Hematopoietic multipotent progenitor cell treated with erythropoietin and hydrocortisone succinate and interleukin-3 and kit ligand, for 4 days (in vitro differentiated cells): ENCODE results near the gene ARRDC5.
"Not testable (repeated sequence)": the region's sequence is repeated elsewhere in the genome, so short reads cannot be mapped to it uniquely, and the experiment has no call there.

ENCODE experiments used
- DNase-seq: peaks from one replicate; pipeline ENCODE4 v3.0.0-alpha.2; 2015

ARRDC5 gene

DNA sequence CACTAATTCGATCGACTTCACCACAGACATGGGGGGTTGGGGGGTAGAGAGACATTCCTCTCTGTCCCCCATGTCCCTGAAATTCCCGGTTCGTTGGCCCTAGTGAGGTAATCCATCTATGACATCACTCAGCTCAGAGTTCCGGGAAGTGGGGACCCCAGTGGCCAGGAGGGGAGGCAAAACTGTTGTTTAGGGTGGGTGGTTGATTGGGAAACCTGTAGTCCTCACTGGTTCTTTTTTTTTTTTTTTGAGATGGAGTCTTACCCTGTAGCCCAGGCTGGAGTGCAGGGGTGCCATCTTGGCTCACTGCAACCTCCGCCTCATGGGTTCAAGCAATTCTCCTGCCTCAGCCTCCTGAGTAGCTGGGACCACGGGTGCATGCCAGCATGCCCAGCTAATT lies at the start of gene ARRDC5:
ARRDC5 (minus strand) TSS at position 101 of the 400 bp plus-strand sequence; CDS start at position 30, 71 bp downstream.
- no peak for DNase-seq

DNA sequence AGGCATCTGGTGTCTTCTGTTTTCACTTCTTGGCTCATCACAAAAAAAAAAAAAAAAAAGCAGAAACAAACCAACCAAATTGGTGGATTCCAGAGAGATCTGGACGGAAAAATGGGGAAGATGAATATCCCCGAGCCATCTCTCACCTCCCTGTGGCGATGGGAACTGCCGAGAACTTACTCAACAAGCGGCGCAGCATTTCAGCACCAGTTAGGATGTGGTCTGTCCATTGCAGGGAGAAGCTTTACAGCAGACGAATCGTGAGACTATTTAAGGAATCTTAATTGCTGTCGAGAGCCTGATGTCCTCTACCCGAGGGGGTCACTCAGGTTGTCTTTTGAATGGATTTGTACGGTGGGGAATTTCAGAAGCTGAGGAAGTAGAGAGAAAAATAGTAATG lies 49.0 kb upstream of the ARRDC5 start:
- no peak for DNase-seq

DNA sequence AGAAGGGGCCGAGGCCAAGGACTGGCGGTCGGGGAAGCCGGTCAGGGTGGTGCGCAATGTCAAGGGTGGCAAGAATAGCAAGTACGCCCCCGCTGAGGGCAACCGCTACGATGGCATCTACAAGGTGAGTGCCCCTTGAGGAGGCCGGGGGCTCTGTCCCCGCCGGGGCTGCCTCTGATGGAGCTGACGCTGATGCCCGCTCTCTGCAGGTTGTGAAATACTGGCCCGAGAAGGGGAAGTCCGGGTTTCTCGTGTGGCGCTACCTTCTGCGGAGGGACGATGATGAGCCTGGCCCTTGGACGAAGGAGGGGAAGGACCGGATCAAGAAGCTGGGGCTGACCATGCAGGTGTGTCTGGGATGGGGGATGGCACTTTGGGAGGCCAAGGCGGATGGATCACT lies 48.0 kb upstream of the ARRDC5 start:
- not testable (repeated sequence) for DNase-seq

DNA sequence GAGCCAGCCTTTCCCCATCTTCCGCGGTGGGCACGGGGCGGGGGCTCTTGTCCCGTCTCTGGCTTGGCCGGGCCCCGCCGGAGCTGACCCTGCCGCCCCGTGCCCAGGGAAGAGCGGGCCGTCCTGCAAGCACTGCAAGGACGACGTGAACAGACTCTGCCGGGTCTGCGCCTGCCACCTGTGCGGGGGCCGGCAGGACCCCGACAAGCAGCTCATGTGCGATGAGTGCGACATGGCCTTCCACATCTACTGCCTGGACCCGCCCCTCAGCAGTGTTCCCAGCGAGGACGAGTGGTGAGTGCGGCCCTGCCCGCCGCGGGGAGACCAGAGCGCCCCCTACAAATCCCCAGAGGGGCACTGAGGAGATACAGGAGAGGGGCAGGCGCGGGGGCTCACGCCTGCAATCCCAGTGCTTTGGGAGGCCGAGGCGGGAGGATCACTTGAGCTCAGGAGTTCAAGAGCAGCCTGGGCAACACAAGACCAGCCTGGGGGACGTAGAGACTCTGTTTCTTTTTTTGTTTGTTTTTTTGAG lies 39.0 kb upstream of the ARRDC5 start:
- DNase-seq, result not testable (repeated sequence)

DNA sequence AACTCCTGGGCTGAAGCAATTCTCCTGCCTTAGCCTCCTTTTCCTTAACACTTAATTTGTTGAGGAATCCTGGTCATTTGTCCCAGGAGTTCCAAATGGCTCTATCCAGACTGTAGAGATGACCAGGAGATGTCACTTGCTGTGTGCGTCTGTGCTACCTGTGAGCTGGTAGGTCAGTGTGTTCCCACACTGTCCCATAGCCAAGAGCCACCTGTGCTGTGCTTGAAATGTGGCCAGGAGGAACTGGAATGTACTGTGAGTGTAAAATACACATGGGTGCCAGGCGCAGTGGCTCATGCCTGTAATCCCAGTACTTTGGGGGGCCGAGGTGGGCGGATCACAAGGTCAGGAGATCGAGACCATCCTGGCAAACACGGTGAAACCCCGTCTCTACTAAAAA lies 36.8 kb upstream of the ARRDC5 start:
- DNase-seq, result no peak

DNA sequence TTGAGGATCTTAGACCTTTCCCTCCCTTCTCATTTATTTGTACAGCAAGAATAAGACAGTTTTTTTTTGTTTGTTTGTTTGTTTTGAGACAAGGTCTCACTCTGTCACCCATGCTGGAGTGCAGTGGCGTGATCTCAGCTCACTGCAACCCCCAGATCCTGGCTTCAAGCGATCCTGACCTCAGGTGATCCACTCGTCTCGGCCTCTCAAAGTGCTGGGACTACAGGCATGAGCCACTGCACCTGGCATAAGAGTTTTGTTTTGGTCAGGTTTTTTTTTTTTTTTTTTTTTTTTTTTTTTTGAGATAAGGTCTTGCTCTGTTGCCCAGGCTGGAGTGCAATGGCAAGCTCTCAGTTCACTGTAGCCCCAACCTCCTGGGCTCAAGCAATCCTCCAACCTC lies 35.8 kb upstream of the ARRDC5 start:
- not testable (repeated sequence) for DNase-seq

DNA sequence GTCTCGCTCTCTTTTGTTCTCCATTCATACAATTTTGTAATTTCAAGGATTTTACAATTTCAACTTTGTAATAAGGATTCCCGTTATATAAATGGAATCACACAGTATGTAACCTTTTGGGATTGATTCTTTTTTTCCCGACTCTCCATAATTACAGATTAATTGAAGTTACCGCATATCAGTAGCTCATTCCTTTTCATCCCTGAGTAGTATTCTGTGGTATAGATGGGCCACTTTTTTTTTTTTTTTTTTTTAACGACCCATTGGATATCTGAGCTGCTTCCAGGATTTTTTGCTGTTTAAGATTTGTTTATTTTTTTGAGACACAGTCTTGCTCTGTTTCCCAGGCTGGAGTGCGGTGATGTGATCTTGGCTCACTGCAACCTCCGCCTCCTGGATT lies 34.4 kb upstream of the ARRDC5 start:
- no peak for DNase-seq

DNA sequence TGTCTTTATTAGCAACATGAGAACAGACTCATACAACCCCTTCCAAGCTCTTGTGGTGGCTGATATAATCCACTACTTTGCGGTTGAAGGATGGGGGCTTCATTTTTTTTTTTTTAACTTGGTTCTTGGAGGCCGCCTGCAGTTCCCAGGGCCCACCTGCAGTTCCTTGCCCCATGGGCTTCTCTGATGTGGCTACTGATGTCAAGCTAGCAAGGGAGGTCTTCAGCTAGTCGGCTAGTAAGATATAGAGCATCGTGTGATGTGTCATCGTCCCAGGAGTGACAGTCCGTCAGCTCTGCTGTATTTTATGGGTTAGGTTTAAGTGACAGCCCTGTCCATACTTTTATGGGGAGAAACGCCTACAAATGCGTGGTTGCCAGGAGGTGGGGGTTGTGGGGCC lies 32.7 kb upstream of the ARRDC5 start:
- DNase-seq, result no peak

DNA sequence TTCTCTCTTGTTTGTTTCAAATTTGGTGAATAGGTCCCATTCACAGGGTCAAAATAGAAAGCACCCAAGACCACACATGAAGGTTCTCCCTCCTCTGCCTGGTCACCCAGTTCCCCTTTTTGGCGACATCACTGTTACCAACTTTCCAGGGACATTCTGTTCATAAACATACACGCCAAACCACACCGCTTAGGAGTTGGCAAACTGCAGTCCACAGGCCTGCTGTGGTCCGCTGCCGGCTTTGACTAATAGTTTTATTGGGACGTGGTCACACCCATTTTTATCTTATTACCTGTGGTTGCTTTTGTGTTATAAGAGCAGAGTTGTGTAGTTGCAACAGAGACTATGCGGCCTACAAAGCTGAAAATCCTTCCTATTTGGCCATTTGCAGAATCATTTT lies 30.8 kb upstream of the ARRDC5 start:
- peak; percentile 63 for DNase-seq

DNA sequence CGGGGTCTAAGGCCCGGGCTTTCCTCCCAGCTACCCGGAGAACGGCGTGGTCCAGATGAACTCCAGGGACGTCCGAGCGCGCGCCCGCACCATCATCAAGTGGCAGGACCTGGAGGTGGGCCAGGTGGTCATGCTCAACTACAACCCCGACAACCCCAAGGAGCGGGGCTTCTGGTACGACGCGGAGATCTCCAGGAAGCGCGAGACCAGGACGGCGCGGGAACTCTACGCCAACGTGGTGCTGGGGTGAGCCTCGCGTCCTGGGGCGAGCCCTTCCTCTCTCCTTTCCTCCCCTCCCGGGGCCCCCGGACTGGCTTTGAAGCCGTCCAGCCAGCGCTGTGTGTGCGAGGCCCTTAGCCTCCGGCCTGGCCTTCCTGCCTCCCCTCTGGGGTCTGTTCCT lies 30.0 kb upstream of the ARRDC5 start:
- DNase-seq, result no peak

DNA sequence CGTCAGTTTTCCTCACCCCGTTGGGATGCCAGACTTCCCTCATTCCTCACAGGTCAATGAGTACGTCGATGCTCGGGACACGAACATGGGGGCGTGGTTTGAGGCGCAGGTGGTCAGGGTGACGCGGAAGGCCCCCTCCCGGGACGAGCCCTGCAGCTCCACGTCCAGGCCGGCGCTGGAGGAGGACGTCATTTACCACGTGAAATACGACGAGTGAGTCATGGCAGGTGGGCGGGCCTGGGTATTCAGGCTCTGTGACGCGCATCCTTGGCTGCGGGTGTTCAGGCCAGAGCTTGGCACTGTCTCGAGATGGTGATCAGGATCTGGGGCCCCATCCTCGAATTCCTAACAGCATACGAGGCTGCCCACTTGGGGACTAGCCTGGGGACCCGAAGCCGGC lies 28.0 kb upstream of the ARRDC5 start:
- no peak for DNase-seq

DNA sequence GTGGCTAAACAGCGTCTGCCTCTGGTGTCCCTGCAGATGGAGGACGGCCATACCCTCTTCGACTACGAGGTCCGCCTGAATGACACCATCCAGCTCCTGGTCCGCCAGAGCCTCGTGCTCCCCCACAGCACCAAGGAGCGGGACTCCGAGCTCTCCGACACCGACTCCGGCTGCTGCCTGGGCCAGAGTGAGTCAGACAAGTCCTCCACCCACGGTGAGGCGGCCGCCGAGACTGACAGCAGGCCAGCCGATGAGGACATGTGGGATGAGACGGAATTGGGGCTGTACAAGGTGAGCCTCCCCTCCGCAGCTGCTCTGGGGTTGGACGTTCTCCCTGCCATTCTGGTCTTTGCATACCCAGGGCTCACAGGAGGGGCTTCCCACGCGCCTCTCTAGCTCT lies 26.5 kb upstream of the ARRDC5 start:
- no peak for DNase-seq

DNA sequence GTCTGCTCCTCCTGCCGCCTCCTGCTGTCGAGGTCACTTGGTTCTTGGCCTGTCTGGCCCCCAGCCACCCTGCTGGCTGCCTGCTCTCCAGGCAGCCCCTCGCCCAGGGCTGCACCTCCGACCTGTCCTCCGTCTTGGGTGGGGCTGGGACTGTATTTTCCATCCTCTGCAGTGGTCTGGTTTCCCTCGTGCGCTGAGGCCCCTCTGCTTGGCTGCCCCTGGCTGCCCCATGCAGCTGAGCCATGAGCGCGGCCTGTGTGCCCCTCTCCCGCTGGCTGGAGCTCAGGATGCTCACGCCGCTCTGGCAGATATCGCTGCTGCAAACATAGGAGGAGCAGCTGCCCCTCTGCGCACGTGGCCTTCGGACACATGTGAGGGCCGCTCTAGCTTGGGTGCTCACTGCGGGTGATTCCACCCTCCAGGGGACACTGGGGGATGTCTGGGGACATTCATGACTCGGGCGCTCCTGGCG lies 20.6 kb upstream of the ARRDC5 start:
- DNase-seq, result no peak

DNA sequence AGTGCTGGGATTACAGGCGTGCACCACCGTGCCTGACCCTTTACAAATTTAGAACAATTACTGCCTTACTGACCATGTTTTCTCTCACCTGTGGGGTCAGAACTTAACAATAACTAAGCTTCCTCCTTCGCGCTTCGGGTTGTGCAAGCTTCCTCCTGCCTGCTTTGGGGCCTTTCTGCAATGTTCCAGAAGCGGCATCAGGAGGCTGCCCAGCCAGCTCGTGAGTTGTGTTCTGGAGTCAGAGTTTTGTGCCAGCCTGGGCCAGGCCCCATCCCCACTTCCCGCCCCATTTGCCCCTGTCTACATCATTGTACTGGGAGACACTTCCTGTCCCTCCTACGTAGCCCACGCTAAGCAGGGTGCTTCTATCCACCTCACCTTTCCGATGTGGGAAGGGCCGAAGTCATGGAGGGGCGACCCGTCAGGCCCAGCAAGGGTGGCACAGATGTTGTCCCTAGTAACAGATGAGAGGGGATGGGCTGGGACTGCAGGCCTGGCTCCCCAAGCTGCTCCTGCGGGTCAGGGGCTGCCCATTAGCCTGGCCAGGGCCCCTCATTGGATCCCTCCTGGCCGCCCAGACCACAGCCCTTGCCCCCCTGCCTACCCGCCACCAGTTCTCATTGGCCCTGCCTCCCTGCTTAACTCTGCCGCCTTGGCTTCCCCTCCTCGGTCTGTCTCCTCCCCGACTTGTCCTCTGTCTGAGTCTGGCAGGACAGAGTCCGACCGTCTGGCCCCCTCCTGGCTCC lies 20.0 kb upstream of the ARRDC5 start:
- no peak for DNase-seq

DNA sequence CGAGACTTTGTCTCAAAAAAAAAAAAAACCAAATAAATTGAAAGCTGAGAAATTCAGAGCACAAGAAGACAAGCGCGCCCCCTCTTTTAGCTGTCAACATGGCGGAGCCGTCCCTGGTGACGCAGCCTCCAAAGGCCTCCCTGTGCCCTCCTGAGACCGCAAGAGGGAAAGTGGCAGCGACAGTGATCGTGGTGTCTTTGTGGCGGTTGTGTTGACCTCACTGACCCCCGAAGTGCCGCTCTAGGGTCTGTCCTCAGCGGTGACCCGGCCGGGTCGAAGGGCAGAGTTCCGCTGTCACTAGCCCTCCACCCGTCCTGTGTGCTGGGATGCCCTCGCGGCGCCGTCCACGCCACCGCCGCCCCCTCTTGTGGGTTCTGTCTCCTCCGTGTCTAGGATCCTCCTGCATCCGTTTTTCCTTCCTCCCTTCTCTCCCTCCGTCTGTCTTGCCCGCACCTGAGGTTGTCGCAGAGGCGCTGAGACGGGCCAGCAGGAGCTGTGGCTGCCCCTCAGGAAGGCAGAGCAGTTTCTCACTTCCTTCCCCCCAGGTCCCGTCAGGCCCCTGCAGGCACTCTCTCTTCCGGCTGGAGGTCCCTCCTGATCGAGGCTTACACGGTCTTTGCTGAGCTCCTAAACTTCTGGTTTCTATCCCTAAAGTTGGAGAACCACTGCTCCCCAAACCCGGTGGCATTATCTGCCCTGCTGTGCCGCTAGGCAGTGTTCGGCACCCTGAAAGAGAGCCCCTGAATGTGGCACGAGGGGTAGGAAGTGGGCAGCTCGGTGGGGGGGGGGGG lies 13.8 kb upstream of the ARRDC5 start:
- DNase-seq, result peak; percentile 72

DNA sequence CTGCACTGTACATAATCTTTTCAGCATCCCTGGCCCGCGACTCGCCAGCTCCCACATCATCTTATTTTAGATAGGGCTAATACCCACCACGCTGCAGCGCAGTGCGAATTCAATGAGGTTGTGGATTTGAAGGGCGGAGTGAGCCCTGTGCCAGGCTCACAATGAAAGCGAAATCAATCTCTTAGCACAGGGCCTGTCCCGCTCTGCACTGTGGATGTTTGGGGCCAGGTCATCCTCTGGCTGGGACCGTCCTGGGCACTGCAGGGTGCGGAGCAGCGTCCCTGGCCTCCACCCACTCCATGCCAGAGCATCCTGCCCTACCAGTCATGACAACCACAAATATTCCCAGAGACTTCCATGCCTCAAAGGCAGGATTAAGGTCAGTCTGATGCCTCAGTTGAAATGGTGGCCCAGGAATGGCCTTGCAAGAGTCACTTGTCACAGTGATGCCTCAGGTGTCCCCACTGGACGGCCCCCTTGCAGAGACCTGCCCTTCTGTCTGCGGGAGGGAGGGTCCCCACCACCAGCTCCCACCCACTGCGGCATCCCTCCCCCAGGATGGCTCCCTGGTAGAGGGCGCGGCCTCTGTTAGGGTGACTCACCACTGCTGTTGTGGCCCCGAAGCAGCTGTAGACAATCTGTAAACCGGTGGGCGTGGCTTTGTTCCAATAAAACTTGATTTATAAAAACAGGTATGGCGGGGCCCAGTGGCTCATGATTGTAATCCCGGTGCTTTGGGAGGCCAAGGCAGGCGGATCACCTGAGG lies 12.2 kb upstream of the ARRDC5 start:
- peak; percentile 84 for DNase-seq

DNA sequence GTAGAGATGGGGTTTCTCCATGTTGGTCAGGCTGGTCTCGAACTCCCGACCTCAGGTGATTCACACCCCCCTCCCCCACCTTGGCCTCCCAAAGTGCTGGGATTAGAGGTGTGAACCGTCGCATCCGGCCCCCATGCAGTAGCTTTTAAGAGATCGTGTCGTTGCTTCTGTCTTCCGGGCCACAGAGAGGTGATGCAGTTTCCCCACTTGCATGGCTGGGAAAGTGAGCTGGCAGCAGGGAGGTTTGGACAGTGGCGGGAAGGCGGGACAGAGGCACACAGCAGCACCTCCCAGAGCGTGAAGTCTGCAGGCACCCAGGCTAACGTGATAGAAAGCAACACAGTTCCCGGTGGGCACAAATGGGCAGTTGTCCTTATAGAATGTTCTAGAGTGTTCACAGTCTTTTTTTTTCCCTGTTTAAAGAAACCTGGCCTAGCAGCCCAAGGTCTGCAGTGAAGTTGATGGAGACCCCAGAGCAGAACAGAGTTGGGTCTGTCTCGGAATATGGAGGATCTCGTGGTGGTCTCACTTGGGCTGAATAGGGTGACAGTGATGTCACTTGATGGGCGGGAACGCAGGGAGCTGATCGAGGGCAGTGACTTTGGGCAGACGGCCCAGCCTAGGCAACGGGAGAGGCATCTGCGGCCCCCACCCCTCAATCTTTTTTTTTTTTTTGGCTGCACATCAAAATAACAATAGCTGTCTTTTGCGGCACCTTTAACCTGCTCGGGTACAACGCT lies 11.5 kb upstream of the ARRDC5 start:
- DNase-seq, result no peak

DNA sequence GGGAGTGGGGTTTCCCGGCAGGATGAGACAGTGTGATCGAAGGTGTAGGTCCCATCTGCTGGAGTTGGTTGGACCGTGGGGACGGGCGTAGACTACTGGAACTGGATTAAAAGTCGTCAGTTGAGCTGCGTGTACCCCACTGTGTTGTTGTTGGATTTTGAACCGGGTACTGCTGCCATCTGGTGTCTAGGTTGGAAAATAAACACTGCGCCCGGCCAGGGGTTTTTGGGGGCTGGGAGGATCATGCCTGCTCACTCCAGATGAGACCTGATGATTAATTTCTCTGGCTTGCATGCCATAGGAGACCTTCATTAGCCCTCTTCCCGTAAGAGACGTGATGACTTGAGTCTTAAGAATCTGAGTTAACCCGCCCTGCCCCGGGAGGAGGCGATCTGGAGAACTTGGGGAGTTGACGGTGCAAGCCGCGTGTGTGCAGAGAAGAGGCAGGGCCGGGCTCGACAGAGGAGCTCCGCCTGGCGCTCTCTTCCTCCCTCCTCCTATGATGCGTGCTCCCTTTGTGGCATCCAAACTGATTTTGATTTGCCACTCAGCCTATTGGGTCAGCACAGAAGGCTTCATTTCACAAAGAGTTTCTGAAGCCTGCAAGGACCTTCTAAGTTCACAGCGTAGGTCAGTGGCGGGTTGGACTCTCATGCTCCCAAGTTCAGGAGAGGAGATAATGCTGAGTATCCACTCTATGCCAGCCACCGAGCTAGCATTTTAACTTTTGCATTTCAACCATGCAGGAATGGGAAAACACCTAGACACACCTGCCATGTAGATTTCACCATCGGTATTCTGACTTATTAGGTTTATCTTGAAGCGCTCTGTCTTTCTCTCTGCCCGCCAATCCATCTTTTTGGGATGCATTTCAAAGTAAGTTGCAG lies 9.3 kb upstream of the ARRDC5 start:
- DNase-seq, result peak; percentile 86

DNA sequence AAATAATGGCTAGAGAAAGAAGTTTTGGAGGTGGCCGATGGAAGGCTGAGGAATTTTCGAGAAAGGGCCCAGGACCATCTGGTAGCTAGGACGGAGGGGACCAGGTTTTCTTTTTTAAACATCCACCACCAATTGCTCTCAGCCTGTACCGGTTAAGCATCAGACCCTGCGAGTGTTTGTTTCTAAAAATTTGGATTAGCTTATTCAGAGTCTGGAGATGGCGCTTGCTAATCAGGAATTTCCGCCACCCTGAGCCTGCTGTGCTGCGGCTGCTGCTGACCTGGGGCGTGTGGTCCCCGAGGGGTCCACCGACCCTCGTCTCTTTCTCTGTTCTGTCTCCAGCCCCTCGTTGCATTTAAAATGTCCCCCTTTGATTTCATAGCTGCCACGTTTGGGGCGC lies 8.6 kb upstream of the ARRDC5 start:
- no peak for DNase-seq

DNA sequence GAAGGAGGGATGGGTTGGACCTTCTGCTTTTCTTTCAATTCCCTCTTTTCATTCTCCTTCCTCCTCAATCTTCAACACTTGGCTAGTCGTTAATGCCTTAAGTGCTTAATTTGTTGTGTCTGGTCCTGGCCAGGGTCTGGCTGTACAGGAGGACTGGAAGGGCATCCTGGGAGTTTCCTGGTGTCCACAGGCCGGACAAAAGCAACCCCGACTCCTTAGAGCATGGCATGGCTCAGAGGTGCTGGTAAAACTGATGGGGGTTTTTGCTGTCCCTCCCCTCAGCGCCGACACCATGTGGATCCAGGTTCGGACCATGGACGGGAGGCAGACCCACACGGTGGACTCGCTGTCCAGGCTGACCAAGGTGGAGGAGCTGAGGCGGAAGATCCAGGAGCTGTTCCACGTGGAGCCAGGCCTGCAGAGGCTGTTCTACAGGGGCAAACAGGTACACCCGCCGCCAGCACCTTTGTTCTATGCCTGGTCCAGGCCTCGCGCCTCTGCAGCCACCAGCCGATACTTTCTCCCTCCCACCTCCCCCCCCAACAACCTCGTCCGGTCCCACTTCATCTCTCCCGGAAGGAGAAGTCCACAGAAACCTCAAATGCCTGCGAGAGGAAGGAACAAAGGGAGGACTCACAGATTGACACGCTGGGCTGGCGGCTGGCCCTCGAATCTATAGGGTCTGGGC lies 8.0 kb upstream of the ARRDC5 start:
- DNase-seq, result peak; percentile 86
